Measurements from ENCODE around the gene WDR4.

DNA sequence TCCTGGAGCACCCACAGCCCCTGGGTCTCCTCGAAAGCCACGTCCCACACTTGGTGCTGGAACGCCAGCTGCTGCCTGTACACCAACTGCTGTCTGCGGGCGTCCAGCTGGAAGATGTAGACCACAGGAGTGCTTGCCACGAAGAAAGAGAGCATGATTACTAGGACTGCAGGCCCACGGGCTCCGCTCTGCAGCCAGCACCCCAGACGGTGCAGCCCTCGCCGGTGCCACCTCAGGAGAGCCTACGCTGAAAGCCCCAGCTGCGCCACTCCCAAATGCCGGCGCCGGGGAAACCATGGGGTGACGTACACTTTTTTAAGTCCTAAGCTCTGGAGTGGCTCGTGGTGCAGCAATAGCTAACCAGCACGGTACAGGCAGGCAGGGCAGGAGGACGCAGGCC, 25.7 kb downstream of the WDR4 start:
- TF ChIP-seq ZBTB33 (IDR thresholded peaks at IDR 0.05) (no peak), EGR1 (IDR thresholded peaks at IDR 0.05; ENCODE audit: low read depth in 2 of 2) (no peak), HNF4A (conservative IDR thresholded peaks at IDR 0.05) (no peak), GABPA (IDR thresholded peaks at IDR 0.05 in 1 of 2, conservative IDR thresholded peaks at IDR 0.05 in 1 of 2) (no peak)
- TF ChIP-seq, protein P1, sequence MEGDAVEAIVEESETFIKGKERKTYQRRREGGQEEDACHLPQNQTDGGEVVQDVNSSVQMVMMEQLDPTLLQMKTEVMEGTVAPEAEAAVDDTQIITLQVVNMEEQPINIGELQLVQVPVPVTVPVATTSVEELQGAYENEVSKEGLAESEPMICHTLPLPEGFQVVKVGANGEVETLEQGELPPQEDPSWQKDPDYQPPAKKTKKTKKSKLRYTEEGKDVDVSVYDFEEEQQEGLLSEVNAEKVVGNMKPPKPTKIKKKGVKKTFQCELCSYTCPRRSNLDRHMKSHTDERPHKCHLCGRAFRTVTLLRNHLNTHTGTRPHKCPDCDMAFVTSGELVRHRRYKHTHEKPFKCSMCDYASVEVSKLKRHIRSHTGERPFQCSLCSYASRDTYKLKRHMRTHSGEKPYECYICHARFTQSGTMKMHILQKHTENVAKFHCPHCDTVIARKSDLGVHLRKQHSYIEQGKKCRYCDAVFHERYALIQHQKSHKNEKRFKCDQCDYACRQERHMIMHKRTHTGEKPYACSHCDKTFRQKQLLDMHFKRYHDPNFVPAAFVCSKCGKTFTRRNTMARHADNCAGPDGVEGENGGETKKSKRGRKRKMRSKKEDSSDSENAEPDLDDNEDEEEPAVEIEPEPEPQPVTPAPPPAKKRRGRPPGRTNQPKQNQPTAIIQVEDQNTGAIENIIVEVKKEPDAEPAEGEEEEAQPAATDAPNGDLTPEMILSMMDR (IDR thresholded peaks at IDR 0.05; ENCODE audit: low read depth, low read length, missing input control): no peak

Data from liver (tissue), 3 donors.